ENCODE measurements around the gene KCTD19.
A peak's percentile ranks its signal among the peaks of the same experiment; 100 is the strongest.

KCTD19 gene

DNA sequence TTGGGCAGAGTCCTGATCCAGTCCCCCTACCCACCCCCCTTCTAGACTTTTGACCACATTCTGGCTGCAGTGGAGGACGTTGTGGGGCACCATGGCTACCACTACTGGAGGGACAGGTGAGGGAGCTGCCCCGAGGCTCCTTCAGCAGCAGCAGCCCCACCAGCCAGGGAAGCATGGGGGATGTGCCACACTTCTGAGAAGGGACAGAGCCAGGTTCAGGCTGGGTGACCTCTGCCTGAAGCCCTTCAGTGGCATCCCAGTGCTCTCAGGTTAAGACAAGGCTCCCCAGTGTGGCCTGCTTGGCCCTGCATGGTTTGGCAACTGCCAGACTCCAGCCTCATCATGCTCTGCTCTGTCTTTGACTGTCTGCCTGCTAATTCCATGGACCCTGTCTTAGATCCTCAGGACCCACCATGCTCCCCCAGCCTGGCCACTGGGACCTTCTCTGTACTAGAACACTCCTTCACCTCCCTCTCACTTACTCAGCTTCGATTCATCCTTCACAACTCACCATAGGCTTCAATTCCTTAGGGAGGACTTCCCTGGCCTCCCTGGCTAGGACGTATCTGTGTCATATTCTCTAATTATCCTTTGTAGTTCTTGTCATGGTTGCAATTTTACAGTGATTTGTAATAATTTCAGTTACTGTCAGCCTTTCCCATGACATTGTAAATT lies 68.9 kb downstream of the KCTD19 start:
- DNase-seq, result no peak

DNA sequence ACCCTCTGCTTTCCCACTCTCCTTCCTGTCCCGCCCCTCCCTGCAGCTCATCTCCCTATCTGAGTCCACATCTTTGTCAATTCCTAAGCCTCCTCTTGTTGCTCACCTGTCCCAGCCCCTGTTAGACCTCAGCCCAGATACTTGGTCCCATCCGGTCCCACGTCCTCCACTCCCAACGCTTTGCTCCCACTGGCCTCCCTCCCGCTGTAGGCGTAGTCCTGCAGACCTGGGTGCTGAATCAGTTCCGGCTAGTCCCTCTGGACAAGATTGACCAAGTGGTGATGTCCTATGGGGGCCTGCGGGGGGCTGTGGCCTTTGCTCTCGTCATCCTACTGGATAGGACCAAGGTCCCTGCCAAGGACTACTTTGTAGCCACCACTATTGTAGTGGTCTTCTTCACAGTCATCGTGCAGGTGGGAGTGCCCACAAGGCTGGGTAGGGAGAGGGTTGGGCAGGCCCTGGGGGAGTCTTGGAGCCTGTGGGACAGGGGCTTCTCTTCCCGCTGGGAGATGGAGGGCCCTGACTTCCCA lies 69.8 kb downstream of the KCTD19 start:
- no peak for DNase-seq

DNA sequence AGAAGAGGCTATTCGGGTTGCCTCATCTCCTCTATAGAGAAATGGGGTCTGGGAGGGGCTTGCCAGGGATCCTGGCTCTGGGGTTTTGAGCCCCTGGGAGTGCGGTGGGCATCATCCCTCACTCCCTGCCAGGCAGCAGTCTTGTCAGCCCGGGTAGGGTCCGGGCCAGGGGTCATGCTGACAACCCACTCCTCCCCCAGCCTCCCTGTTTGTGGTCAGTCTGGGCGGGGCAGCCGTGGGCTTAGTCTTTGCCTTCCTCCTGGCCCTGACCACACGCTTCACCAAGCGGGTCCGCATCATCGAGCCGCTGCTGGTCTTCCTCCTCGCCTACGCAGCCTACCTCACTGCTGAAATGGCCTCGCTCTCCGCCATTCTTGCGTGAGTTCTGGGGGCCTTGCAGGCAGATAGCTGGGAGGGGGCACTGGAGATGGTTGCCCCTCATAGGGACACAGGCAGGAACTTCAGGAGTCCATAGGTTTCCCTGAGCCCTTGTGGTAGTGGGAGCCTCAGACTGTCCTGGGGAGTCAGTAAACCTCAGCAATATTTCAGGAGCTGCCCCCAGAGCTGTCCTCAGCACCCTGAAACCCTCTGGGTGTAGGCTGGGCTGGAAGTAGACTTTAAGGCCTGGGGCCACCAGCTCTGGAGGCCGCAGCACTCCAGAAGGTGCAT lies 70.9 kb downstream of the KCTD19 start:
- DNase-seq, result no peak

DNA sequence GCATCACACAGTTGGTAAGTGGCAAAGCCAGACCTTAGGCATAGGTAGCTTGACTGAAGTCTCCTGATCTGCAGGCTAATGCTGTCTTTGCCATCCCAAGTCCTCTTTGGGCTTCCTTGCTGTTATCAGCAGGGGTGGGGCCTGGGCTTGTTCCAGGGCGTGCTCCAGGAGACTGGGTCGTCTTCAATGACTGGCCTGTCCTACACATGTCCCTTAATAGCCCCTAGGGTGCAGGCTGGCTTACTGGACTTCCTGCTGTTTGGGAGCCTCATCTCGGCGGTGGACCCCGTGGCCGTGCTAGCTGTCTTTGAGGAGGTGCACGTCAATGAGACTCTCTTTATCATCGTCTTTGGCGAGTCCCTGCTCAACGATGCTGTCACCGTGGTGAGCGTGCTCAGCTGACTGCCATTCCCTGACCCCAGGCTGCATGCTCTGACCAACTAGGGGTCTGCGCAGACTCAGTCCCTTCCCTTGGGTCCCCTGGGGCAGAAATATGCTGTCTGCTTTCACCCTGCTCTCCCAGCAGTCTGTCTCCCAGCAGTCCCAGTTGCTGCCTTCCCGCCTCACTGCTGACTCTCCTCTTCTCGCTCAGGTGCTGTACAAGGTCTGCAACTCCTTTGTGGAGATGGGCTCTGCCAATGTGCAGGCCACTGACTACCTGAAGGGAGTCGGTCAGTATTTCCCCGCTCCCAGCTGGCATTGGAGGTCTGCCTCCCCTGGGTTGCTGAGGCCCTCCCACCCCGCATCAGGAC lies 71.6 kb downstream of the KCTD19 start:
- DNase-seq, result no peak

DNA sequence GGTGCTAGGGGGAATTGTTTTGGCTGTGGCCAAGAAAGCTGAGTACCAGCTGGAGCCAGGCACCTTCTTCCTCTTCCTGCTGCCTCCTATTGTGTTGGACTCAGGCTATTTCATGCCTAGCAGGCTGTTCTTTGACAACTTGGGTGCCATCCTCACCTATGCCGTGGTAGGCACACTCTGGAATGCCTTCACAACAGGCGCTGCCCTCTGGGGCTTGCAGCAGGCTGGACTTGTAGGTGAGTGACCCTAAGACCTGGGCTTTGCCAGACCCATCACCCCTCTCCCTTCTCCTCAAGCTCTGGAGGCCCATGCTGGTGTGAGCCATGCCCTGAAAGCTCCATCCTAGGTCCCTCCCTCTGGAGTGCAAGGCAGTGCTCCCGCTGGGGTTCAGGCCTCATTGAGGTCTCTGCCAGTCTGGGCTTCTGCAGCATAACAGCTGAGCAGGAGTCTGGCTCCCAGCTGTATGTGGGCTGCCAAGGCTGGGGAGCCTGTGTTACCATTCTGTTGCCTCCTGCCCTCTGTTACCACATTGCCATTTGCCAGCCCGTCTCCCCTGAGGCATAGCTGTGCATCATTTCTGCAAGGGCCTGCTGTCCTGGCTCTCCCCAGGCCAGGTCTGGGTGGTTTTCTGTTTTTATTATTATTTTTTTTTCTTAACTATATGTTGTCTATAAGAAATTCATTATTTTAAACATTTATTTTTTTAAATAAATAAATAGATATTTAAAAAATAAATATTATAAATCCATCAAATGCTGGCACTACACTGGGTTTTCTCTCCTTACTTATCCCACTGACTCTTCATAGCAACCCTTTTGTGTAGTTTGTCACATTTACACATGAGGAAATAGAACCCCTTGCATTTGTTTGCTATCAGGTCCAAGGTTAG lies 73.7 kb downstream of the KCTD19 start:
- no peak for DNase-seq

DNA sequence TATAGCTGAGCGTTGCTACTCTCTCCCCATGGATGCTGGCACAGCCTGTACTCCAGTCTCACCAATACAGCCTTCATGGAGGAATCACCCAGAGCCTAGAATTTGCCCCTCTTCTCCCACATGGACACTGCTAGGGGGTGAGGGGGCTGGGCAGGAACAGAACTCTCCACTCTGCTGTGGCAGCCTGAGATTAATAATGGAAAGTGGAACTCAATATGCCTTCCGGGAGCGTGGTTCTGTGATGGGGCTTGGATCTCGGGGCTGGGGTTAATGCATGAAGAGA lies 76.6 kb downstream of the KCTD19 start:
- no peak for DNase-seq

DNA sequence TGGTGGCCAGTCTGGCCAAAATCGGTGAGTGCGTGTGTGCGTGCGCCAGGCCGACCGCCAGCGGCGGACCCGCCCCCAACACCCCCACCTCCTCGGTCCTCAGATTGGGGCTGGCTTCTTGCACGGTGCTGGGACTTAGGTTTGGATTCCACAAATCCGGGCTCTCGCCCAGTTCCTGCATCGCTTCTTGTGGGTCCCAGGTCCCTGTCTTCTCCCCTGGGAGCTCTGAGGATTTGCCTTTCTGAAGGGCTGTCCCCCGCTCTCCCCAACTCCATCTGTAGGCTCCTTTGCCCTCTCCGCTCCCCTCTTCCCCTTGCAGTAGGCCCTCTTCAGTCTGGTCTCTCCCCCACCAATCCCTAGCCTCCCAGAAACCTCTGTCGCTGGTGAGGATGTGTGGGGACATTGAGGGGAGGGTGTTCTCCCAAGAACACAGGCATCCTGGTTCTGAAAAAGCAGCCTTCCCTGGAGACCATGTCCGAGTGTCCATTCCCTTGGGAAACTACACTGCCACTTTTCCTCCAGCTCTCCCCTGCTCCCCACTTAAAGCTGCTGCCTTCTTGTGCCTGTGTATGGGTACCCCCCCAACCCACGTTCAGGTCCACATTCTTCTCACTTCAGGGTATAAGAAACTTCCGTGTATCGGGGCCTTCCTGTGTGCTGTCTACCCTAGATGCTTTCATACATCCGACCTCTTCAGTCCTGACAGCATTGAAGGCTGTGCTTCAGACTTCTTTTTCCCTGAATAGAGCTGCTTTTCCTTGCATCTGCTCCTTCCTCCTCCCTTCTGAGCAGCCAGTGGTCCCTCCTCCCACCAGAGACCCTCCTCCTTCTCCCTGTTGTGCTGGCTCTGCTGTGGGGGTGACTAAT lies 77.1 kb downstream of the KCTD19 start:
- peak; percentile 10 for DNase-seq

DNA sequence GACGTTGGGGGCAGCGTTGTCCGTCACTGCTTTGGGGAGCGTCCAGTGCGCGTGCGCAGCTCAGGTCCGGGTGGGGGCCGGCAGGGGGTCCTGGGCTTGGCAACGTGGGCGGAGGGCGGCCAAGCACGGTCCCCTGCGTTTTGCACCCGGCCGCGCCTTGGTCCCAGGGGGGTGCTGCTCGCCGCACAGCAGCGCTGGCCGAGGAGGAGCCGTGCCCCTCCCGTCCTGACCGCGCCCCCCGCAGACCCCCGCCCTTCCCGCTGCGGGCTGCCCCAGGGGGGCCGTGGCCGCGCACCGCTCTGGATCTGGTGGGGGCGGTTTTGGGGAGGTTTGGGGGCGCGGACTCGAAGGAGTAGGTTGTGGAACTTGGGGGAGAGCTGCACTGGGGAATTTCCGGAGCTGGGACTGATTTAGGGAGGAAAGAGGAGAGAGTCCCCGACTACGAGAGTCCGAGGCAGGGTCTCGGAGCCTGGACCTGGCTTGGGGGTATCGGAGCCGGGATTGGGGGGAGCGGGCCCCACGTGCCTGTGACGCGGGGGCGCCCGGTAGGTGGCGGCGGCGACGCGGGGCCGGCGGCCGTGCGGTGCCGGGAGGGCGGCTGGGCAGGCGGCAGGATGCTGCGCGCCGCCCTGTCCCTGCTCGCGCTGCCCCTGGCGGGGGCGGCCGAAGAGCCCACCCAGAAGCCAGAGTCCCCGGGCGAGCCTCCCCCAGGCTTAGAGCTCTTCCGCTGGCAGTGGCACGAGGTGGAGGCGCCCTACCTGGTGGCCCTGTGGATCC lies 78.0 kb downstream of the KCTD19 start, which contains the start of gene SLC9A5:
Gene SLC9A5, plus strand, starts transcription at position 579 of the 777 bp plus-strand sequence. Its CDS starts 36 bp downstream, at position 615.
- peak; percentile 57 for DNase-seq

DNA sequence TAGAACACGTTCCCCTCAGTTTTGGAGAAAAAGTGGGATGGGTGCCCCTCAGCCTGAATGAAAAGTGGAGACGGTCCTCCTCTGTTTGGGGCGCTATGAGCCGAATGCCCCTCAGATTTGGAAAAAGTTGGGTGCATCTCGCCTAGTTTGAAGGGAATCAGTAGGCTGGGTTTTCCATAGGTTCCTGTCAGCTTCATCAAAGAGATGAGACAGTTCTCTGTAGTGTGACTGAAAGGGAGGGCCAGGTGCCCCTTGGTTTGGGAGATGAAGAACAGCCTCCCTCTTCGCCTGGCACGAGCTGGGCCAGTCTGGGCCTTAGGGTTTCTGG lies 78.5 kb downstream of the KCTD19 start:
- DNase-seq, result no peak

DNA sequence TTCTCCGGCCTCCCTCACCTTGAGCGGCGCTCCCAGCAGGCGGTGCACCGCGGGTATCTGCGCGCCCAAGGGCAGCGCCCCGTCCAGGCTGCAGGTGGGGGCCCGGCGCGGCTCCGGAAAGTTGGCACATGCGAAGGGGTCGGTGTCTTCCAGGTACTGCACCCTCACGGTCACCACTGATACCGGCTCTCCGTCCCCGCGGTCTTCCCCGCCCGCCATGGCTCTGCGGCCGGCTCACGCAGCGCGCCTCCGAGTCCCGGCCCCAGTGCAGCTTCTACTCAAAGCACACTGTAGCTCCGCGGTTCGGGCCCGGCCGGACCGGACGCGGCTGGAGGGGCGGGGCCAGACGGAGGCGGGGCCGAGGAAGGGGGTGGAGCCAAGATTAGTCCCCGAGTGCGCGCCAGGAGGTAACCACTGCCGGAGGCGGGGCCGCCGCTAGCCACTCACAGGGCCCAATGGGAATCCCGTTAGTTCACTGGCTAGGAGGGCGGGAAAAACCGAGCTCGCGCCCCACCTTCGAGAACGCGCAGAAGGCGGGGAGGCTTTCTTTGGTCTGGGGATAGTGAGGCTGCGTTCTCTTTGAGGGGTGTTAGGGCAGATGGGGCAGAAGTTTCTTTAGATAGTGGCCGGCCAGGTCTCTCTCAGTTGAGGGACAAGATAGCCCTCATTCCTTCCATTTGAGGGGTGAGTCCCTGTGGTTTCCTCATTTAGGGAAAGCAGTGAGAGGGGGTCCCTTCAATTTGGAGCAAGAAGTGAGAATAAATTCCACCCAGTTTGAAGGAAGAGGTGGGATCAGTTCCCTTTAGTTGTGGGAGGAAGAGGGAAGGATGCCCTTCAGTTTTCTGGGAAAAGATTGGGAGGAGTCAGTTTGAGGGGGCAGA lies 79.1 kb downstream of the KCTD19 start, which contains the start of gene FHOD1:
Gene FHOD1, minus strand, starts transcription at position 290 of the 881 bp plus-strand sequence. Its CDS starts 71 bp downstream, at position 219.
- DNase-seq, result peak; percentile 94

DNA sequence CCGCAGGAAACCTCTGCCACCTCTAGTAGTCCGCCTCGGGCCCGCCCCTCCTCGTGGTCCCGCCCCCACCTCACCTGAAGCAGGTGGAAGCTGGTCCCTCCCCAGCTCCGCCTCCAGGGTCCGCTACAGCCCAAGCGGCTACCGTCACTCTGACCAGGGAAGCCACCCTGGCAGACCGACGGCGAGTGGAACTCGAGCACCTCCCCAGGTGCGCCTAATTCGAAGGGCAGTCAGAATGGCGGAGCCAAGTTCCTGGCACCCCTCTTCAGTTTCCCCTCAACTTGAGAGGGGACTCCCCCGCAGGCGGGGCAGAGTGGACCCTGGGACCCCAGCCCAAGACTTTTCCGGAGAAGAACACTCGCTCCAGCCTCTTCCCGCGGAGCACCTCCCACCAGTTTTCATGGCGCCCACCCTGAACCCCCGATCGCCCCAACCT lies 79.8 kb downstream of the KCTD19 start:
- peak; percentile 85 for DNase-seq

DNA sequence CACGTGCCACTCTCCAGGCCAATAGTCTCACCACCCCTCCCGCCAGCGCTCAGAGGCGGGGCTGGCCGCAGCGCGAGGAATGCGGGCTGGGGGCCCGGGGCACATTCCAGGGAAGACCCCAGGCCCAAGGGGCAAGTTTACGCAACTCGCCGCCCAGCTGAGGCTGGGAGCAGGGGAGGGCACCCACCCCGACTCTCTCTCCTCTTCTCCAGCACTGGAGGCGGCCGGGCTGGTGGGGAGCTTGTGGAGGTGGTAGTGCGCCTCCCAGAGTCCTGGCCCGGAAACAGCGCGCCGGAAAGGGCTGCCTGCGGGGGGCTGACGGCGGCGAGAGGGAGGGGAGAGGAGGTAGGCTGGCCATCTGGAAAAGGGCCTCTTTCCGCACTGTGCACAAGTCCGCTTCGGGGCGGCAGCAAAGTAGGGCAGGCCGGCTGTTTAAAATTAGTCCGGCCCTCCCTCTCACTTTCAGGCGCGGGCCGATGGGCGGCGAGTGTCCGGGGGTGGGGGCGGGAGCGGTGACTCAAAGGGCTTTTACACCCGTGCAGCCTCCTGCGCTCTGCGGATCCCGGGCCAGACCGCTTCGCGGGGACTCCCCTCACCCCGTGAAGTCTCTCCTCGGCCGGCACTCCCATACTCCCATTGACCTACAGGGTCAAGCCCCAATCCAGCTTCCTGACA lies 80.3 kb downstream of the KCTD19 start:
- DNase-seq, result peak; percentile 80

DNA sequence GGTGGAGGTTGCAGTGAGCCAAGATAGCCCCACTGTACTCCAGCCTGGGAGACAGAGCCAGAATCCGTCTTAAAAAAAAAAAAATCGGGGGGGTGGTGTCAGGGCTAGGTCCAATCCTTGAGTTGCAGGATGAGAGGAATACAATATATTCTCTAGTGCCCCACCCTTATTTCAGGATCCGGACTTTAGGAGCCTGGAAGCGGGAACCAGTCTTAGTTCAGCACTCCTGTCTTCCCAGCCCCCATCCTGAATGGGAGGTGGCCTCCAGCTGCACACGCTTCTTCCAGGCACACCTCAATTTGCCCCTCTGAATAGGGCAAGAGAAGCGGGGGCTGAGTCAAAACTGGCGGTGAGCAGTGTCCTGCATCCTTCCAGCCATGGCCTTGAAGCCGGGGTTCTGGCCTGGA lies 80.9 kb downstream of the KCTD19 start:
- no peak for DNase-seq

DNA sequence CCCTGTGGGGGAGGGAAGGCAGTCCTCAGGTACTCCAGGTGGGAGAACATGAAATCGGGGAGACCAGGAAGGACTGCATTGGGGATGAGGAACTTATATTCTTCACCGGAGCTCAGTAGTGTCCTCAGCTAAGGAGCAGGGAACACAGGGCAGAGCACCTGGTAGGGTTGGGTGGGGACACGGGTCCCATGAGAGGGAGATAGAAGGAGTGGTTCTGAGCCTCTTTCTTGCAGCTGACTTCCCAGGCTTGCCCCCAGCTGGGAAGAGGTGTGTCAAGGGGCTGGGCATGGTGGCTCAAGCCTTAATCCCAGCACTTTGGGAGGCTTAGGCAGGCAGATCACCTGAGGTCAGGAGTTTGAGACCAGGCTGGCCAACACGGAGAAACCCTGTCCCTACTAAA lies 81.4 kb downstream of the KCTD19 start:
- DNase-seq, result no peak

DNA sequence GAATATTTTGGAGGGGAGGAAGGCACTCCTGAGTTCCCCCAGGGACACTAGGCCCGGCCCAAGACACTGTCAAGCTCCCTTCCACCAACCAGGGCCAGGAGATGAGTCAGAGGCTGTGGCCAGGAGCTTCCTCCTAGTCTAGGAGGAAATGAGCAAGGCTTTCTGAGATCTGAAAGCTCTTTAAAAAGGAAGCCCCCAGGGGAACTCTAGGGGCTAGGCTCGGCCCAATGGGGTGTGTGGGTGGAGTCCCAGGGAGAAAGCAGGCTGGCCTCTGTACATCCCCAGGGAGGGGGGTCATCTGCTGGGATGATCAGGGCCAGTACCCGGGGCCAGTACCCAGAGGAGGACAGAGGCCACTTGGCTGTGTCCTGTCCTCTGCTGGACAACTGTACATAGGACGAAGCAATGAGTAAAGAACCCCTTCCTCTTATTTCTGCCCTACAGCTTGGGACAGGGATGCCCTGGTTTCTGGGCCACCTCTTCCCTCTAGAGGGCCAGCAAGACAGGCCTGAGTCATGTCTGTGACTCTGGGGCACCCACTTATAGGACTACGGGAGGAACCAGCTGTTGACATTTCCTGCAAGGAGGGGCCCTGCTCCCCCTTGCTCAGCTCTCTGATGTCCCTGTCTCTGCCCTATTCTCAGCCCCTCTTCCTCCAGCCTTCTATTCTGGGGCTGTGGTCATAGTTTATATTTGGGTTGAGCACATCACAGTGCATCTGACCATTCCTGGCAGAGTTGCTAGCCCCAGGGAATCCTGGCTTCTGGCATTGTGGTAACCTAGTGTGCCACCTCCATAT lies 82.0 kb downstream of the KCTD19 start:
- peak; percentile 22 for DNase-seq

DNA sequence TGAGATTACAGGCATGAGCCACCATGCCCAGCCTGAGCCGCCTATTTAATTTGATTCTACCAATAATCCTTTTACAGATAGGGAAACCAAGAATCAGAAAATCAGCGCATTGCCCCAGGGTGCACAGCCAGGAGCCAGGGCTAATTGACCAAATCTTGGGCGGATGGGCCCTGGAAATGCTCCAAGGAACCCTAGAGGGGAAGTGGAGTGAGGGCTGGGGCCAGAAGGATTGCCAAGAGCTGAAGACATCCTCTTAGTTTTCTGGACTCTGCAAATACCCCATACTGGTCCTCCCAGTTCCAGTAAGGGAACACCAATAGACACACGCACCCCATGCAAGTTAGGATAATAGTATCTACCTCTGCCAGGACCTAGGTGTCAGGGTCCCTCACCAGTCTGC lies 83.1 kb downstream of the KCTD19 start:
- DNase-seq, result no peak

DNA sequence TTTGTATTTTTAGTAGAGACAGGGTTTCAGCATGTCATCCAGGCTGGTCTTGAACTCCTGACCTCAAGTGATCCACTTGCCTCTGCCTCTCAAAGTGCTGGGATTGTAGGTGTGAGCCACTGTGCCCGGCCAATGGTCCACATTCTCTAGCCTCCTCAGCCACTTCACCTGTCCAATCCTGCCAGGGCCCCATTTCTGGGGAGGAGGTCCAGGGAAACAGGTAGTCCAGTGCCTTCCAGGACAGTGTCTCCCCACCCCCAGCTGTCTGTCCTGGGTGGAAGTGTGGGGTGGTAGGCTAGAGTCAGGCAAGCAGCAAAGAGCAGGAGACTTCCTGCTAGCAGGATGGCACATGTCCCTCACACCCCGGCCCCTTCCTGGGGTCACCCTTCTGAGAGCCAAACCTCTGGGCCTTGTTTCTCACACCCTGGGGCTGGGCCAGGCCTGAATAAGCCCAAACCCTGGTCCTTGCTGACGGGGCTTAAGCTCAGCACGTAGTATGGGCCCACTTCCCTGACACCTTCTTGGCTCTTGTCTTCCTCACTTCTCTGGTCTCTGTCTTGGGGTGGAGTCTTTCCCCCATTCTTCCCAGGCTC lies 84.3 kb downstream of the KCTD19 start:
- no peak for DNase-seq
